Caco-2 (cell line): Measurements from ENCODE around the gene CASQ2. TPM values are rescaled to one million over a fixed set of nuclear protein-coding genes. Genes with fewer than 3 reads are reported as not detected.

Source experiments
- BruUV-seq: library from RNA; stranded (reverse); fragments of 400-500 nt; replicated peaks from 2 replicates; lab custom pipeline; 2021; lab: Mats Ljungman, UMichigan
- CTCF ChIA-PET: fragments of 300-600 bp; sonication (Branson Sonifier 250); formaldehyde crosslinking; loops from one replicate; lab custom pipeline; 2022; ENCODE audit warnings: antibody characterized with exemption; lab: Charles Lee
- POLR2A ChIA-PET: fragments of 300-600 bp; sonication (Branson Sonifier 250); formaldehyde crosslinking; loops from one replicate; lab custom pipeline; 2022; ENCODE audit warnings: antibody characterized with exemption; lab: Charles Lee
- DNase-seq, 2 experiments: peaks; one replicate each; pipeline versions ENCODE4 v3.0.0 to v3.0.0-alpha.2; 2020 to 2022
- H3K27me3 ChIP-seq: replicated peaks from 2 replicates; pipeline ENCODE4 v1.6.0; 2011; ENCODE audit warnings: low read length; ENCODE audit not compliant: control insufficient read depth, insufficient read depth
- H3K36me3 ChIP-seq: 2 replicates; pipeline ENCODE4 v1.5.1; 2011; ENCODE audit warnings: low read length; ENCODE audit not compliant: control insufficient read depth, insufficient read depth
- H3K4me1 ChIP-seq: fragments of 250-450 bp; sonication (Bioruptor Pico); 2 replicates; pipeline ENCODE4 v1.5.1; 2020; ENCODE audit warnings: mild to moderate bottlenecking
- H3K4me3 ChIP-seq: 2 replicates; pipeline ENCODE4 v1.5.1; 2011; ENCODE audit warnings: low read depth, mild to moderate bottlenecking, control low read depth, low read length
- H3K9me3 ChIP-seq: fragments of 250-450 bp; sonication (Bioruptor Pico); 2 replicates; pipeline ENCODE4 v1.5.1; 2020; ENCODE audit warnings: mild to moderate bottlenecking, moderate library complexity
- H3K27ac Mint-ChIP-seq: one replicate; pipeline ENCODE4 v1.8.0; 2022; ENCODE audit warnings: mixed read lengths; ENCODE audit not compliant: unreplicated experiment
- H3K27me3 Mint-ChIP-seq: one replicate; pipeline ENCODE4 v1.8.0; 2022; ENCODE audit warnings: mixed read lengths; ENCODE audit not compliant: insufficient read depth, unreplicated experiment
- H3K36me3 Mint-ChIP-seq: one replicate; pipeline ENCODE4 v1.8.0; 2022; ENCODE audit warnings: mild to moderate bottlenecking, mixed read lengths; ENCODE audit not compliant: insufficient read depth, unreplicated experiment
- H3K4me1 Mint-ChIP-seq: one replicate; pipeline ENCODE4 v1.8.0; 2022; ENCODE audit warnings: low read depth, mixed read lengths; ENCODE audit not compliant: unreplicated experiment
- H3K4me3 Mint-ChIP-seq: one replicate; pipeline ENCODE4 v1.8.0; 2022; ENCODE audit warnings: mild to moderate bottlenecking, moderate library complexity, mixed read lengths; ENCODE audit not compliant: unreplicated experiment
- H3K9me3 Mint-ChIP-seq: one replicate; pipeline ENCODE4 v1.8.0; 2022; ENCODE audit warnings: mixed read lengths; ENCODE audit not compliant: unreplicated experiment
- intact Hi-C: fragments of 100-400 bp; cut with micrococcal nuclease; formaldehyde crosslinking; loops from one replicate; pipeline ENCODE4 v1.10.0; 2022; ENCODE audit not compliant: unreplicated experiment
- total RNA-seq: library from RNA; stranded (reverse); gene quantifications from 2 replicates; pipeline ENCODE4 v1.2.3, GENCODE V29; 2022
- TF ChIP-seq, protein P1 (sequence below), 2 experiments: fragments of 200-600 bp in 1 of 2; IDR thresholded peaks; 1 replicate in 1 of 2; 2 replicates in 1 of 2; pipeline versions ENCODE4 v1.5.1 to v1.8.0; 2011 to 2022; ENCODE audit warnings: antibody characterized with exemption in 1 of 2, control low read depth in 1 of 2, inconsistent platforms in 1 of 2, low read depth in 1 of 2, low read length in 1 of 2, mild to moderate bottlenecking in 1 of 2, moderate library complexity in 1 of 2; ENCODE audit not compliant: insufficient read depth in 1 of 2, severe bottlenecking in 1 of 2, unreplicated experiment in 1 of 2

Gene CASQ2
- total RNA-seq, 1 experiment from 2014 or later, result 0.18 TPM

DNA sequence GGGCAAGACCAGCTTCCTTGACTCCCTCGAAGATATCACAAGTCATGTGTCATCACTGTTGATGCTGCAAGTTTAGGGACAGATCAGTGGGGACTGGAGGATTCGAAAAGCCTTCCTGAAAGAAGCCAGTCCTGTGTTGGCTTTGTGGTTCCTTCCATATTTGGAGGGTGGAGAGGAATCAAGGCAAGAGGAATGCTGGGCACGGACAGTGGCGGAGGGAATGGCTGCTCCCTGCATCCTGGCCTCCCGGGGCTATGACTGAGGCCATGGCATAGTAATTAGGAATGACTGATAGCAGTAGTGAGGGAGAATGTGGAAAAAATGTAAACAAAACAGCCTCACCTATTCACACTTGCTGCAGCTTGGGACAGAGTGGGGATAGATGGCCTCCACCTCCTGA lies 90.4 kb downstream of the CASQ2 start:
- TF ChIP-seq, protein P1, sequence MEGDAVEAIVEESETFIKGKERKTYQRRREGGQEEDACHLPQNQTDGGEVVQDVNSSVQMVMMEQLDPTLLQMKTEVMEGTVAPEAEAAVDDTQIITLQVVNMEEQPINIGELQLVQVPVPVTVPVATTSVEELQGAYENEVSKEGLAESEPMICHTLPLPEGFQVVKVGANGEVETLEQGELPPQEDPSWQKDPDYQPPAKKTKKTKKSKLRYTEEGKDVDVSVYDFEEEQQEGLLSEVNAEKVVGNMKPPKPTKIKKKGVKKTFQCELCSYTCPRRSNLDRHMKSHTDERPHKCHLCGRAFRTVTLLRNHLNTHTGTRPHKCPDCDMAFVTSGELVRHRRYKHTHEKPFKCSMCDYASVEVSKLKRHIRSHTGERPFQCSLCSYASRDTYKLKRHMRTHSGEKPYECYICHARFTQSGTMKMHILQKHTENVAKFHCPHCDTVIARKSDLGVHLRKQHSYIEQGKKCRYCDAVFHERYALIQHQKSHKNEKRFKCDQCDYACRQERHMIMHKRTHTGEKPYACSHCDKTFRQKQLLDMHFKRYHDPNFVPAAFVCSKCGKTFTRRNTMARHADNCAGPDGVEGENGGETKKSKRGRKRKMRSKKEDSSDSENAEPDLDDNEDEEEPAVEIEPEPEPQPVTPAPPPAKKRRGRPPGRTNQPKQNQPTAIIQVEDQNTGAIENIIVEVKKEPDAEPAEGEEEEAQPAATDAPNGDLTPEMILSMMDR (IDR thresholded peaks at IDR 0.05; ENCODE audit: insufficient read depth in 1 of 2, low read depth in 1 of 2, low read length in 1 of 2, severe bottlenecking in 1 of 2, unreplicated experiment in 1 of 2), result no peak
- Histone ChIP-seq H3K27me3 (no peaks in the 10 kb centered on the region), H3K9me3 (no peaks in the 10 kb centered on the region), H3K36me3 (no peaks in the 10 kb centered on the region), H3K4me3 (no peak overlapping the region), H3K4me1 (no peaks in the 10 kb centered on the region)
- Mint-ChIP-seq H3K27me3 (no peaks in the 10 kb centered on the region), H3K36me3 (peaks cover 14% of the 10 kb centered on the region), H3K27ac (no peak overlapping the region), H3K4me3 (no peak overlapping the region), H3K4me1 (no peaks in the 10 kb centered on the region), H3K9me3 (no peaks in the 10 kb centered on the region)
- BruUV-seq, result no TSS peak
- CTCF ChIA-PET, result no interaction called here
- intact Hi-C loops, result no loop called here
- POLR2A ChIA-PET, result no interaction called here
- DNase-seq, result no peak

DNA sequence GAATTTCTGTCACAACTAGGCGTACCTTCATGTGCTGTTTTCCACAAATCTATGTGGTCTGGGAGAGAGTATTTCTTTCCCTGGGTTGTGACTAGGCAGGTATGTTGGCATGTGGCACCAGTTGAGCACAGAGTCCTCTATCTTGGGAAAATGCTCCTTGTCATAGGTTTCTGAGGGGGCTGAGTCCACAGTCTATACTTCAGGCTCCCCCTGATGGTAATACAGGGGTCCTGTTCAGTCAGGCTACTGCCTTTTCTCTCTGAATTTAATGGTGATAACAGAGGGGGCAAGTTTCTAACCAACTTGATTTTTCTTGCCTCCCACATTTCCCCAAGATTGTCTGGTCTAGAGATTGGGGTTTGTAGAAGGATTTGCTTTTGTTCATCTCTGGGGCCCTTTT lies 90.9 kb downstream of the CASQ2 start:
- H3K27me3 Mint-ChIP-seq, result no peaks in the 10 kb centered on the region
- Histone ChIP-seq H3K9me3 (no peaks in the 10 kb centered on the region), H3K4me1 (peaks cover 2% of the 10 kb centered on the region; the same call in 1 of the 2 replicates), H3K4me3 (no peak overlapping the region), H3K36me3 (no peaks in the 10 kb centered on the region), H3K27me3 (no peaks in the 10 kb centered on the region)
- ChIA-PET CTCF (no interaction called here), POLR2A (no interaction called here)
- TF ChIP-seq, protein P1 (IDR thresholded peaks at IDR 0.05; ENCODE audit: insufficient read depth in 1 of 2, low read depth in 1 of 2, low read length in 1 of 2, severe bottlenecking in 1 of 2, unreplicated experiment in 1 of 2), result no peak
- no TSS peak for BruUV-seq
- intact Hi-C loops, result no loop called here
- H3K27ac Mint-ChIP-seq, result no peak overlapping the region
- no peak overlapping the region for H3K4me3 Mint-ChIP-seq
- H3K4me1 Mint-ChIP-seq, result peaks cover 2% of the 10 kb centered on the region
- no peak for DNase-seq
- H3K36me3 Mint-ChIP-seq, result peaks cover 14% of the 10 kb centered on the region
- H3K9me3 Mint-ChIP-seq, result no peaks in the 10 kb centered on the region

DNA sequence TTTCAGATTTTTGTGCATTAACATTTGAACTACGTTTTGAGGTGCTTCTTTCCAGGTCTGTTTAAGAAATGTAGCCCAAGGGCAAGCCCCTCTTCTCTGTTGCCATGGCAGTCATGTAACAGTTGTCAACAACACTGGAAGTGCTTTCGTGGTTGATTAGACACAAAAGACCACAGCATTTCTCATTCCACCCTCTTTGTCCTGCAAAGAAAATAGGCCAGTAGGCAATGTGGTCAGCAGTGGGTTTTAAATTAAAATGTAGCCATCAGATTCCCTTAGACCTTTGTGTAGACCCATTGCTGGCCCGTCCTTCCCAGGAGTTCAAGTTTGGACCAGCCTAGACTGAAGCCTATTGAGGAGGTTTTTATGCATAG lies 91.3 kb downstream of the CASQ2 start:
- Histone ChIP-seq H3K9me3 (no peaks in the 10 kb centered on the region), H3K27me3 (no peaks in the 10 kb centered on the region), H3K4me3 (no peak overlapping the region), H3K4me1 (peaks cover 6% of the 10 kb centered on the region), H3K36me3 (no peaks in the 10 kb centered on the region)
- TF ChIP-seq, protein P1 (IDR thresholded peaks at IDR 0.05; ENCODE audit: insufficient read depth in 1 of 2, low read depth in 1 of 2, low read length in 1 of 2, severe bottlenecking in 1 of 2, unreplicated experiment in 1 of 2), result no peak
- Mint-ChIP-seq H3K27me3 (no peaks in the 10 kb centered on the region), H3K9me3 (no peaks in the 10 kb centered on the region), H3K4me3 (no peak overlapping the region), H3K27ac (no peak overlapping the region), H3K36me3 (peaks cover 14% of the 10 kb centered on the region), H3K4me1 (peaks cover 6% of the 10 kb centered on the region)
- POLR2A ChIA-PET, result no interaction called here
- intact Hi-C loops, result no loop called here
- CTCF ChIA-PET, result no interaction called here
- no TSS peak for BruUV-seq
- no peak for DNase-seq
